K562 (cell line): ENCODE data around the gene GASK1A. TPM values are rescaled to one million over a fixed set of nuclear protein-coding genes. Genes with fewer than 3 reads are reported as not detected.

Source experiments
- ATAC-seq: fragments of 200-7000 bp; cut with Tn5 transposase; 3 replicates; pipeline ENCODE4 v1.9.1; 2020; ENCODE audit warnings: moderate library complexity
- BruUV-seq: library from RNA; stranded (reverse); fragments of 400-500 nt; replicated peaks from 2 replicates; lab custom pipeline; 2021; lab: Mats Ljungman, UMichigan
- CTCF ChIA-PET: fragments of 300-600 bp; formaldehyde crosslinking; extraction: SDS; loops from one replicate; lab custom pipeline; 2021; ENCODE audit warnings: low intra/inter-chr PET ratio; lab: Yijun Ruan, JAX
- POLR2A ChIA-PET: fragments of 300-600, 350-650 bp; sonication (Branson Sonifier 250); formaldehyde crosslinking; extraction: SDS; loops from one replicate; lab custom pipeline; 2021; ENCODE audit warnings: antibody characterized with exemption, inconsistent platforms; lab: Yijun Ruan, JAX
- DNase-seq, 4 experiments: peaks; one replicate each; pipeline versions ENCODE4 v3.0.0 to v3.0.0-alpha.2; 2011 to 2018; ENCODE audit warnings: low spot score in 3 of 4, mixed read lengths in 3 of 4; ENCODE audit errors: extremely low read depth in 1 of 4
- FAIRE-seq: peaks from 2 replicates; lab custom pipeline; 2011; peaks lifted over from hg19 to GRCh38; lab: Jason Lieb, UNC
- H2AFZ ChIP-seq: 2 replicates; pipeline ENCODE4 v1.6.0; 2011; ENCODE audit warnings: low read depth, low read length, control low read depth, inconsistent platforms
- H3K27ac ChIP-seq: fragments of 200-600 bp; 3 replicates; pipeline ENCODE4 v1.8.0; 2011; ENCODE audit warnings: low read depth, mild to moderate bottlenecking, control low read depth, inconsistent platforms, low read length, moderate library complexity, mixed read lengths; ENCODE audit errors: extremely low read depth
- H3K27me3 ChIP-seq, 2 experiments: fragments of 300-600 bp in 1 of 2; 2 replicates in 1 of 2; 3 replicates in 1 of 2; pipeline versions ENCODE4 v1.6.0 to v1.8.0; 2011; ENCODE audit warnings: inconsistent platforms in 2 of 2, low read length in 2 of 2, mild to moderate bottlenecking in 1 of 2, mixed read lengths in 1 of 2, moderate library complexity in 1 of 2; ENCODE audit not compliant: control insufficient read depth in 2 of 2, insufficient read depth in 2 of 2
- H3K36me3 ChIP-seq: fragments of 300-600 bp; 3 replicates; pipeline ENCODE4 v1.8.0; 2011; ENCODE audit warnings: mild to moderate bottlenecking, low read length, inconsistent platforms; ENCODE audit not compliant: control insufficient read depth, insufficient read depth
- H3K4me1 ChIP-seq, 2 experiments: fragments of 200-600 bp in 1 of 2; replicated peaks in 1 of 2; 2 replicates in 1 of 2; 3 replicates in 1 of 2; pipeline versions ENCODE4 v1.5.1 to v1.8.0; 2011; ENCODE audit warnings: inconsistent platforms in 2 of 2, low read length in 2 of 2, mild to moderate bottlenecking in 1 of 2, mixed read lengths in 1 of 2, moderate library complexity in 1 of 2; ENCODE audit not compliant: control insufficient read depth in 2 of 2, insufficient read depth in 2 of 2
- H3K4me2 ChIP-seq: 2 replicates; pipeline ENCODE4 v1.6.1; 2011; ENCODE audit warnings: low read length, control low read depth, inconsistent platforms, mixed read lengths; ENCODE audit not compliant: insufficient read depth
- H3K4me3 ChIP-seq: fragments of 200-600 bp; sonication (generic), shearing (Covaris generic); 2 replicates; pipeline ENCODE4 v1.5.1; 2016; ENCODE audit warnings: control low read depth, inconsistent platforms
- H3K79me2 ChIP-seq: fragments of 200-600 bp; 3 replicates; pipeline ENCODE4 v1.8.0; 2011; ENCODE audit warnings: low read length, inconsistent platforms; ENCODE audit not compliant: control insufficient read depth, insufficient read depth
- H3K9ac ChIP-seq, 2 experiments: 2 replicates each; pipeline versions ENCODE4 v1.6.0 to v1.6.1; 2011; ENCODE audit warnings: low read depth in 2 of 2, low read length in 2 of 2, control low read depth in 1 of 2, inconsistent platforms in 1 of 2, mild to moderate bottlenecking in 1 of 2, mixed read lengths in 1 of 2; ENCODE audit not compliant: insufficient read depth in 1 of 2
- H3K9me1 ChIP-seq: one replicate; pipeline ENCODE4 v1.6.0; 2011; ENCODE audit warnings: inconsistent platforms, mild to moderate bottlenecking, low read length, moderate library complexity; ENCODE audit not compliant: control insufficient read depth, insufficient read depth
- H3K9me3 ChIP-seq: replicated peaks from 2 replicates; pipeline ENCODE4 v1.5.1; 2011; ENCODE audit warnings: low read depth, low read length, inconsistent platforms; ENCODE audit not compliant: control insufficient read depth, insufficient read depth
- H4K20me1 ChIP-seq: replicated peaks from 2 replicates; pipeline ENCODE4 v1.6.1; 2011; ENCODE audit warnings: low read length, inconsistent platforms, mixed read lengths; ENCODE audit not compliant: control insufficient read depth, insufficient read depth
- CBFA2T2 ChIP-seq: fragments of 450-650 bp; conservative IDR thresholded peaks from 2 replicates; pipeline ENCODE4 v1.6.1; 2017; ENCODE audit warnings: mild to moderate bottlenecking
- CBFA2T3 ChIP-seq: fragments of 450-650 bp; IDR thresholded peaks from 2 replicates; pipeline ENCODE4 v1.6.1; 2017
- SMARCC2 ChIP-seq: fragments of 450-650 bp; IDR thresholded peaks from 2 replicates; pipeline ENCODE4 v1.6.1; 2017; ENCODE audit warnings: antibody characterized with exemption, moderate library complexity, mild to moderate bottlenecking, low read depth
- TCF3 ChIP-seq: sonication (generic); formaldehyde crosslinking; IDR thresholded peaks from 2 replicates; pipeline ENCODE4 v1.4.0; 2020; ENCODE audit warnings: mild to moderate bottlenecking, missing genetic modification reagents
- WGBS: fragments of 100-300 bp; shearing (Covaris generic); methylation state at CpG from one replicate; pipeline ENCODE4 v1.1.6; 2016; ENCODE audit warnings: low coverage, mixed read lengths; ENCODE audit not compliant: insufficient coverage; ENCODE audit errors: missing lambda C conversion rate; 5-methylcytosine and 5-hydroxymethylcytosine counted together
- in situ Hi-C: fragments of 300-500 bp; cut with MboI; formaldehyde crosslinking; loops from 4 replicates; pipeline ENCODE4 v1.15.0; 2018; ENCODE audit warnings: inconsistent platforms, mixed read lengths
- intact Hi-C: fragments of 100-400 bp; cut with micrococcal nuclease; formaldehyde crosslinking; loops from 2 replicates; pipeline ENCODE4 v1.14.2; 2022
- polyA plus RNA-seq, 8 experiments: library from polyadenylated mRNA; depleted of rRNA in 4 of 8; stranded (reverse) in 5 of 8; unstranded in 3 of 8; fragments of >200 nt; fragmentation: Nextera tagmentation in 2 of 8; fragmentation: Illumina TruSeq in 1 of 8; extraction: Ambion mirVana in 2 of 8; extraction: Trizol in 1 of 8; gene quantifications; 2 replicates each; pipeline versions ENCODE4 v1.2.1 to v1.2.3, GENCODE V29; 2011 to 2014; ENCODE audit warnings: inconsistent platforms in 1 of 8, missing spikeins in 1 of 8
- total RNA-seq, 7 experiments: library from RNA; depleted of rRNA in 6 of 7; stranded (reverse); fragments of >200 nt in 6 of 7; fragmentation: Illumina TruSeq in 2 of 7; extraction: Trizol in 2 of 7; gene quantifications; 2 replicates each; pipeline versions ENCODE4 v1.2.1 to v1.2.3, GENCODE V29; 2011 to 2021; ENCODE audit warnings: low replicate concordance in 1 of 7
- TF ChIP-seq, protein P1 (sequence below), 2 experiments: fragments of 450-650 bp in 1 of 2; sonication (generic) in 1 of 2; formaldehyde crosslinking in 1 of 2; IDR thresholded peaks; 2 replicates each; pipeline versions ENCODE4 v1.7.1 to v1.9.0; 2016 to 2022; ENCODE audit warnings: inconsistent platforms in 1 of 2, mild to moderate bottlenecking in 1 of 2, missing genetic modification reagents in 1 of 2
- TF ChIP-seq, protein P2 (sequence below), 2 experiments: fragments of 200-800 bp in 1 of 2; sonication (Bioruptor generic) in 1 of 2; sonication (generic) in 1 of 2; formaldehyde crosslinking in 1 of 2; IDR thresholded peaks in 1 of 2; conservative IDR thresholded peaks in 1 of 2; 2 replicates each; pipeline versions ENCODE4 v1.5.0 to v1.6.1; 2016 to 2020; ENCODE audit warnings: missing compliant biosample characterization in 1 of 2, missing genetic modification characterization in 1 of 2, missing genetic modification reagents in 1 of 2

The GASK1A gene
- total and polyA plus RNA-seq, 9 of the 15 experiments (the other 6 are each of a cell fraction or from before 2014, with no cell fraction given): 0.04 to 0.11 (median 0.05) TPM; not detected in 5

DNA sequence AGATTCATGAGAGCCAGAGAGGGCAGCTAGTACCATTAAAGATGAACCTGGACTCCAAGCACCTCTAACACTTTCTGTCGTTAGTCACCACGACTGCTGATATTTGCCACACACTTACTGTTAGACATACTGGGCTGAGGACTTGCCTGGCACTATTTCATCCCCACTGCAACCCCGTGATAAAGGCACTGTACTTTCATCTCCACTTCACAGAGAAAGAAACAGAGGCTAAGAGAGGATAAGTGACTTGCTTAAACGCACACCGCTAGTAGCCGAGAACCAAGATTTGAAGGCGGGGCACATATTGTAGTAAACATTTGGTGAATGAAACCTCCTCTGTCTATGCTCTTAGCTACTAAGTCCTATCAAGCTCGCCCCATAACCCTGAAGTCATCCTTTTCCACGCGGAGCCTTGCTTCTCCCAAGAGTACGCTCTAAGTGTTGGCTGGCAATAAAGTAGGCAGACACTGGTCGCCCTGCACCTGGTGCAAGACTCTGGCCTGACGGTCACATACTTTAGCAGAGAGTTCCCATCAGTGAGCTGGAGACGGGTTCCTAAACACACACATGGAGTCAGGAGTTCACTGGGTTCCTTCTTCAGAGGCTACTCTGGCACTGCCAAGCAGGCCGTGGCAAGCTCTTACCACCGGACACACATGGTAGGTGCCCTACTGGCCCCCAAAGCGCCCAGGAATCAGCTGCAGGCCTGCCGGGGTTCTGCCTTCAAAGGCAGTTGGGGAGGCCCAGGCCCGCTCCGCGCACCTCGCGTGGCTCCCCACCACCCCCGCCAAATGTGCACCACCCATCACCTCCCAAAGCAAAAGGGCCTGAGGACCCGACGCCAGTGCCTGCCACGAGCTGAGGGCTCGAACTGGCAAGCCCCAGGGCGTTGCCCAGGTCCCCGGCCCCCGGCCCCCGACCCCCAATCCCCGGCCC is 125.8 kb downstream of the GASK1A start:
- peaks cover 20 to 21% of the 10 kb centered on the region in 2 experiments; a peak in 4 of 5 replicates for H3K4me1 ChIP-seq
- intact Hi-C loops: no loop called here
- ATAC-seq: peak; percentile 14
- 0 out of 2 replicates have a peak, but pooled peaks have one; percentile 9 for TF ChIP-seq CBFA2T2
- TF ChIP-seq, protein P1, sequence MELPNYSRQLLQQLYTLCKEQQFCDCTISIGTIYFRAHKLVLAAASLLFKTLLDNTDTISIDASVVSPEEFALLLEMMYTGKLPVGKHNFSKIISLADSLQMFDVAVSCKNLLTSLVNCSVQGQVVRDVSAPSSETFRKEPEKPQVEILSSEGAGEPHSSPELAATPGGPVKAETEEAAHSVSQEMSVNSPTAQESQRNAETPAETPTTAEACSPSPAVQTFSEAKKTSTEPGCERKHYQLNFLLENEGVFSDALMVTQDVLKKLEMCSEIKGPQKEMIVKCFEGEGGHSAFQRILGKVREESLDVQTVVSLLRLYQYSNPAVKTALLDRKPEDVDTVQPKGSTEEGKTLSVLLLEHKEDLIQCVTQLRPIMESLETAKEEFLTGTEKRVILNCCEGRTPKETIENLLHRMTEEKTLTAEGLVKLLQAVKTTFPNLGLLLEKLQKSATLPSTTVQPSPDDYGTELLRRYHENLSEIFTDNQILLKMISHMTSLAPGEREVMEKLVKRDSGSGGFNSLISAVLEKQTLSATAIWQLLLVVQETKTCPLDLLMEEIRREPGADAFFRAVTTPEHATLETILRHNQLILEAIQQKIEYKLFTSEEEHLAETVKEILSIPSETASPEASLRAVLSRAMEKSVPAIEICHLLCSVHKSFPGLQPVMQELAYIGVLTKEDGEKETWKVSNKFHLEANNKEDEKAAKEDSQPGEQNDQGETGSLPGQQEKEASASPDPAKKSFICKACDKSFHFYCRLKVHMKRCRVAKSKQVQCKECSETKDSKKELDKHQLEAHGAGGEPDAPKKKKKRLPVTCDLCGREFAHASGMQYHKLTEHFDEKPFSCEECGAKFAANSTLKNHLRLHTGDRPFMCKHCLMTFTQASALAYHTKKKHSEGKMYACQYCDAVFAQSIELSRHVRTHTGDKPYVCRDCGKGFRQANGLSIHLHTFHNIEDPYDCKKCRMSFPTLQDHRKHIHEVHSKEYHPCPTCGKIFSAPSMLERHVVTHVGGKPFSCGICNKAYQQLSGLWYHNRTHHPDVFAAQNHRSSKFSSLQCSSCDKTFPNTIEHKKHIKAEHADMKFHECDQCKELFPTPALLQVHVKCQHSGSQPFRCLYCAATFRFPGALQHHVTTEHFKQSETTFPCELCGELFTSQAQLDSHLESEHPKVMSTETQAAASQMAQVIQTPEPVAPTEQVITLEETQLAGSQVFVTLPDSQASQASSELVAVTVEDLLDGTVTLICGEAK (IDR thresholded peaks at IDR 0.05): 0 out of 2 replicates have a peak, but pooled peaks have one; percentile 11
- TF ChIP-seq, protein P1 (CRISPR knock-in tag; IDR thresholded peaks at IDR 0.05): no peak
- 0 out of 2 replicates have a peak, but pooled peaks have one; percentile 13 for TF ChIP-seq TCF3
- TF ChIP-seq SMARCC2: no peak
- TF ChIP-seq CBFA2T3: peak; percentile 58
- TF ChIP-seq, protein P2, sequence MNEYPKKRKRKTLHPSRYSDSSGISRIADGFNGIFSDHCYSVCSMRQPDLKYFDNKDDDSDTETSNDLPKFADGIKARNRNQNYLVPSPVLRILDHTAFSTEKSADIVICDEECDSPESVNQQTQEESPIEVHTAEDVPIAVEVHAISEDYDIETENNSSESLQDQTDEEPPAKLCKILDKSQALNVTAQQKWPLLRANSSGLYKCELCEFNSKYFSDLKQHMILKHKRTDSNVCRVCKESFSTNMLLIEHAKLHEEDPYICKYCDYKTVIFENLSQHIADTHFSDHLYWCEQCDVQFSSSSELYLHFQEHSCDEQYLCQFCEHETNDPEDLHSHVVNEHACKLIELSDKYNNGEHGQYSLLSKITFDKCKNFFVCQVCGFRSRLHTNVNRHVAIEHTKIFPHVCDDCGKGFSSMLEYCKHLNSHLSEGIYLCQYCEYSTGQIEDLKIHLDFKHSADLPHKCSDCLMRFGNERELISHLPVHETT (CRISPR knock-in tag; conservative IDR thresholded peaks at IDR 0.05 in 1 of 2, IDR thresholded peaks at IDR 0.05 in 1 of 2): 0 out of 4 replicates have a peak, but pooled peaks of 1 of the 2 experiments have one; percentile 9

More for the DNA sequence above, 125.8 kb downstream of the GASK1A start:
- in situ Hi-C loops: no loop called here
- Histone ChIP-seq H2AFZ (0 out of 2 replicates have a peak overlapping the region, but pooled peaks have one; percentile 28), H3K4me3 (peak overlapping the region; percentile 81), H3K9me3 (no peaks in the 10 kb centered on the region), H4K20me1 (peaks cover 35% of the 10 kb centered on the region), H3K27ac (no peak overlapping the region), H3K79me2 (peaks cover 12% of the 10 kb centered on the region; the same call in 2 of the 3 replicates), H3K9ac (peak overlapping the region in 1 of 2 experiments; percentile 87; a peak in 2 of 4 replicates), H3K36me3 (no peaks in the 10 kb centered on the region), H3K27me3 (no peaks in the 10 kb centered on the region), H3K4me2 (peak overlapping the region; percentile 69), H3K9me1 (no peaks in the 10 kb centered on the region)
- peak in 2 of 4 experiments; percentile 15 to 34 for DNase-seq
- BruUV-seq: no TSS peak
- POLR2A ChIA-PET: interaction anchor here (0.6 to 2.0 kb wide), 9 partner anchors 8 to 585 kb away, joined by 3 to 5 read pairs (median 3); no protein-coding TSS in a partner anchor
- CTCF ChIA-PET: no interaction called here
- FAIRE-seq: peak; percentile 42
- 42% methylated on average over 17 of the region's 33 CpGs for WGBS
